HCT116 (cell line): ENCODE measurements around the gene GNPTG.

Experiments used
- CEBPB ChIP-seq: IDR thresholded peaks from 2 replicates; pipeline ENCODE4 v1.6.1; 2012; ENCODE audit warnings: low read depth
- CTCF ChIP-seq, 3 experiments: fragments of 200-600 bp in 1 of 3; sonication (generic) in 1 of 3; IDR thresholded peaks in 2 of 3; conservative IDR thresholded peaks in 1 of 3; 2 replicates each; pipeline ENCODE4 v1.5.1; 2012 to 2017; ENCODE audit warnings: low read depth in 2 of 3, low read length in 2 of 3, antibody characterized with exemption in 1 of 3, borderline replicate concordance in 1 of 3, control low read depth in 1 of 3, mild to moderate bottlenecking in 1 of 3, mixed read lengths in 1 of 3, mixed run types in 1 of 3, moderate library complexity in 1 of 3; ENCODE audit not compliant: insufficient read depth in 1 of 3
- EZH2 ChIP-seq: fragments of 200-600 bp; sonication (generic); IDR thresholded peaks from 2 replicates; pipeline ENCODE4 v1.6.1; 2017; ENCODE audit warnings: antibody characterized with exemption, mixed run types
- EZH2phosphoT487 ChIP-seq: fragments of 200-600 bp; IDR thresholded peaks from 2 replicates; pipeline ENCODE4 v1.6.1; 2018; ENCODE audit warnings: antibody characterized with exemption, borderline replicate concordance
- MAX ChIP-seq: IDR thresholded peaks from 2 replicates; pipeline ENCODE4 v1.6.1; 2012
- POLR2A ChIP-seq: IDR thresholded peaks from 2 replicates; pipeline ENCODE4 v1.7.0; 2011; ENCODE audit warnings: borderline replicate concordance; ENCODE audit not compliant: insufficient read depth, insufficient read length; ENCODE audit errors: extremely low read depth
- POLR2AphosphoS5 ChIP-seq: IDR thresholded peaks from 2 replicates; pipeline ENCODE4 v1.6.1; 2011; ENCODE audit warnings: mild to moderate bottlenecking, low read depth, low read length, moderate library complexity
- REST ChIP-seq: IDR thresholded peaks from 2 replicates; pipeline ENCODE4 v1.6.1; 2012; ENCODE audit warnings: low read depth
- YY1 ChIP-seq: IDR thresholded peaks from 2 replicates; pipeline ENCODE4 v1.6.1; 2011; ENCODE audit warnings: low read length, low read depth, moderate library complexity, mild to moderate bottlenecking; ENCODE audit not compliant: insufficient replicate concordance; ENCODE audit errors: extremely low read depth
- ZBTB33 ChIP-seq: IDR thresholded peaks from 2 replicates; pipeline ENCODE4 v1.6.1; 2011; ENCODE audit warnings: mild to moderate bottlenecking, low read length, moderate library complexity; ENCODE audit not compliant: insufficient replicate concordance; ENCODE audit errors: extremely low read depth
- ZNF274 ChIP-seq: fragments of 200-500 bp; sonication (Bioruptor generic); IDR thresholded peaks from 2 replicates; pipeline ENCODE4 v1.6.1; 2014; ENCODE audit warnings: mild to moderate bottlenecking, low read depth, low read length, inconsistent platforms

GRCh38 chr16:1403733-1404132 lies 52.0 kb downstream of the GNPTG start:
- no peak for TF ChIP-seq MAX
- TF ChIP-seq EZH2phosphoT487: no peak
- no peak for TF ChIP-seq CTCF (IDR thresholded peaks at IDR 0.05 in 2 of 3, conservative IDR thresholded peaks at IDR 0.05 in 1 of 3; ENCODE audit: borderline replicate concordance in 1 of 3, insufficient read depth in 1 of 3, low read depth in 2 of 3, low read length in 2 of 3)
- no peak for TF ChIP-seq EZH2
- TF ChIP-seq YY1: no peak
- no peak for TF ChIP-seq POLR2A
- no peak for TF ChIP-seq ZNF274
- TF ChIP-seq CEBPB: no peak
- TF ChIP-seq REST: no peak
- no peak for TF ChIP-seq POLR2AphosphoS5
- TF ChIP-seq ZBTB33: no peak
